ENCODE data around the gene ATP6V0D1.

The ATP6V0D1 gene

GRCh38 chr16:67460961-67461360, 20.0 kb downstream of the ATP6V0D1 start:
- no peak for DNase-seq

- no peak for DNase-seq
Observed at GRCh38 chr16:67460168-67460567, 20.8 kb downstream of the ATP6V0D1 start.

GRCh38 chr16:67459861-67460150, 21.2 kb downstream of the ATP6V0D1 start:
- no peak for DNase-seq

GRCh38 chr16:67459066-67459860, 21.7 kb downstream of the ATP6V0D1 start:
- no peak for DNase-seq

- DNase-seq = no peak
Observed at GRCh38 chr16:67458121-67458641, 22.8 kb downstream of the ATP6V0D1 start.

- DNase-seq = no peak
Observed at GRCh38 chr16:67457611-67458010, 23.3 kb downstream of the ATP6V0D1 start.

GRCh38 chr16:67456391-67457081, 24.4 kb downstream of the ATP6V0D1 start:
- no peak for DNase-seq

GRCh38 chr16:67454852-67455251, 26.1 kb downstream of the ATP6V0D1 start:
- DNase-seq = no peak

GRCh38 chr16:67454104-67454503, 26.9 kb downstream of the ATP6V0D1 start:
- no peak for DNase-seq

GRCh38 chr16:67451704-67452435, 29.1 kb downstream of the ATP6V0D1 start:
- DNase-seq = no peak

- no peak for DNase-seq
Observed at GRCh38 chr16:67451061-67451703, 29.8 kb downstream of the ATP6V0D1 start.

GRCh38 chr16:67449739-67450138, 31.2 kb downstream of the ATP6V0D1 start:
- no peak for DNase-seq

GRCh38 chr16:67449336-67449735, 31.6 kb downstream of the ATP6V0D1 start:
- no peak for DNase-seq

GRCh38 chr16:67448580-67448979, 32.4 kb downstream of the ATP6V0D1 start:
- no peak for DNase-seq

- peak; percentile 56 for DNase-seq
Observed at GRCh38 chr16:67447508-67448076, 33.4 kb downstream of the ATP6V0D1 start.

GRCh38 chr16:67446968-67447507, 33.9 kb downstream of the ATP6V0D1 start:
- no peak for DNase-seq

GRCh38 chr16:67445913-67446907, 34.7 kb downstream of the ATP6V0D1 start:
- no peak for DNase-seq

GRCh38 chr16:67445441-67445912, 35.5 kb downstream of the ATP6V0D1 start:
- no peak for DNase-seq

- no peak for DNase-seq
Observed at GRCh38 chr16:67445126-67445426, 35.9 kb downstream of the ATP6V0D1 start.

GRCh38 chr16:67444259-67445125, 36.5 kb downstream of the ATP6V0D1 start:
- DNase-seq = no peak

All from CD4-positive, alpha-beta T cell treated with Interleukin-6 for 4 hours (primary cell).